HepG2 (cell line): ENCODE measurements around the gene PTPN3. TPM values are rescaled to one million over a fixed set of nuclear protein-coding genes. Genes with fewer than 3 reads are reported as not detected.

Source experiments
- CBX2 ChIP-seq, 2 experiments: fragments of 200-600 bp in 1 of 2; sonication (generic); formaldehyde crosslinking in 1 of 2; IDR thresholded peaks; 2 replicates each; pipeline versions ENCODE4 v1.7.0 to v1.8.1; 2018 to 2022; ENCODE audit warnings: low read depth in 2 of 2, low read length in 1 of 2, mild to moderate bottlenecking in 1 of 2, missing genetic modification reagents in 1 of 2
- ISX ChIP-seq: sonication (generic); formaldehyde crosslinking; conservative IDR thresholded peaks from 2 replicates; pipeline ENCODE4 v1.5.0; 2020; ENCODE audit warnings: missing genetic modification reagents
- NFKBIZ ChIP-seq: IDR thresholded peaks from 2 replicates; pipeline ENCODE4 v1.6.1; 2018; ENCODE audit warnings: missing genetic modification reagents, missing compliant biosample characterization
- U2AF1 ChIP-seq: fragments of 200-400 bp; formaldehyde crosslinking; optimal IDR thresholded peaks from 2 replicates; pipeline ENCODE3; 2017; ENCODE audit warnings: mild to moderate bottlenecking, low read depth, low read length
- ZBTB21 ChIP-seq: sonication (generic); formaldehyde crosslinking; IDR thresholded peaks from 2 replicates; pipeline ENCODE4 v1.4.0; 2020; ENCODE audit warnings: missing genetic modification reagents
- ZNF101 ChIP-seq: sonication (generic); formaldehyde crosslinking; IDR thresholded peaks from 2 replicates; pipeline ENCODE4 v1.4.0; 2020; ENCODE audit warnings: mild to moderate bottlenecking, low read depth, missing genetic modification reagents, borderline replicate concordance
- ZNF160 ChIP-seq: sonication (generic); formaldehyde crosslinking; IDR thresholded peaks from 2 replicates; pipeline ENCODE4 v1.8.0; 2022; ENCODE audit warnings: mild to moderate bottlenecking, inconsistent platforms, missing genetic modification reagents
- ZNF451 ChIP-seq: sonication (generic); formaldehyde crosslinking; IDR thresholded peaks from 2 replicates; pipeline ENCODE4 v1.5.0; 2020; ENCODE audit warnings: mild to moderate bottlenecking, missing genetic modification reagents
- ZNF724P ChIP-seq: sonication (generic); formaldehyde crosslinking; IDR thresholded peaks from 2 replicates; pipeline ENCODE4 v1.8.0; 2022; ENCODE audit warnings: missing genetic modification reagents, borderline replicate concordance
- polyA plus RNA-seq, 8 experiments: library from polyadenylated mRNA; depleted of rRNA in 3 of 8; stranded (reverse) in 7 of 8; unstranded in 1 of 8; fragments of >200 nt; fragmentation: Illumina TruSeq in 4 of 8; extraction: Trizol in 4 of 8; gene quantifications; 2 replicates each; pipeline versions ENCODE4 v1.2.1 to v1.2.3, GENCODE V29; 2011 to 2016; ENCODE audit warnings: low read depth in 4 of 8, missing spikeins in 1 of 8, mixed read lengths in 1 of 8; ENCODE audit not compliant: insufficient read depth in 1 of 8
- total RNA-seq, 5 experiments: library from RNA; depleted of rRNA; stranded (reverse); fragments of >200 nt; fragmentation: Illumina TruSeq; extraction: Trizol; gene quantifications; 2 replicates each; pipeline ENCODE4 v1.2.3, GENCODE V29; 2016; ENCODE audit warnings: low read depth in 1 of 5
- TF ChIP-seq, protein P1 (sequence below): IDR thresholded peaks from 2 replicates; pipeline ENCODE4 v1.6.1; 2016; ENCODE audit warnings: control low read depth
- TF ChIP-seq, protein P2 (sequence below): sonication (generic); formaldehyde crosslinking; IDR thresholded peaks from 2 replicates; pipeline ENCODE4 v1.5.0; 2020; ENCODE audit warnings: mild to moderate bottlenecking, missing genetic modification reagents
- TF ChIP-seq, protein P3 (sequence below): sonication (generic); formaldehyde crosslinking; IDR thresholded peaks from 2 replicates; pipeline ENCODE4 v1.8.0; 2022; ENCODE audit warnings: low read depth, missing genetic modification reagents
- TF ChIP-seq, protein P4 (sequence below): sonication (generic); formaldehyde crosslinking; IDR thresholded peaks from 2 replicates; pipeline ENCODE4 v1.8.1; 2023; ENCODE audit warnings: missing genetic modification reagents, inconsistent platforms, borderline replicate concordance
- TF ChIP-seq, protein P5 (sequence below): sonication (generic); formaldehyde crosslinking; IDR thresholded peaks from 2 replicates; pipeline ENCODE4 v1.4.0; 2020; ENCODE audit warnings: mild to moderate bottlenecking, missing genetic modification reagents

PTPN3 gene
- total and polyA plus RNA-seq, 2 of the 13 experiments (the other 11 are each of a cell fraction or from before 2014, with no cell fraction given) = 5.6 to 20.5 TPM

DNA sequence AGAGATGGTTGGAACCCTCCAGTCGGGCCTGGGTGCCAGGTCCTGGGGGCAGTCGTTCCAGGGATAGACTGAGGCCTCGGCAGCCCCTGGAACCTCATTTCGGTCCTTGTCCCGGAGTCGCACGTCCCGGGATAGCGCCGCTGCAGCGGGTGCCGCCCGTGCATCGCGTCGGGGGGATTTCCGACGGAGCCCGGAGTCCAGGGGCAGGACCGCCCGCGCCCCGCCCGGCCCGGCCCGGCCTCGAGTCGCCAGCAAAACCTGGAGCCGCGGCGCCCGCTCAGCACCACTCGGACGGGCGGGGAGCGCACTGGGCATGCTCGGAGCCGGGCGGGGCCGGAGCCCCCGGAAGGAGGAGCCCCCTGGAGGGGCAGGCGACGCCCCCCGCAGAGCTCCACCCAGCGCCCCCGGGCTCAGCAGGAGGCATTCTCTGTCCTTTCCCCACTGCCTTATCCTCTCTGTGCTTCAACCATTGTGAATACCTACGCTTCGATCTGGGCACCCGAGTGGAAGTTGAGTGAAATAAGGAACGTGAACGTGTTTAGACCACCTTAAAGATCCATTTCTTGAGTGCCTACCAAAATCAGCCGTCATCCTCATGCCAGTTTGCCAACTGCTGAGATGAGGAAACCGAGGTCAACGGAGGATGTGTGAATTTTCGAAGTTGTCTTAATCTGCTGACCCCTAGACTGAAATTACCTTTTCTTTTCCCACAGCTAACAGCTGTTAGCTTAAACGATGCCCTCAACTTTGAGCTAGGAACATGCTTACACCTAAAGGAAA, 1.7 kb upstream of the PTPN3 start (continued):
- TF ChIP-seq, protein P1, sequence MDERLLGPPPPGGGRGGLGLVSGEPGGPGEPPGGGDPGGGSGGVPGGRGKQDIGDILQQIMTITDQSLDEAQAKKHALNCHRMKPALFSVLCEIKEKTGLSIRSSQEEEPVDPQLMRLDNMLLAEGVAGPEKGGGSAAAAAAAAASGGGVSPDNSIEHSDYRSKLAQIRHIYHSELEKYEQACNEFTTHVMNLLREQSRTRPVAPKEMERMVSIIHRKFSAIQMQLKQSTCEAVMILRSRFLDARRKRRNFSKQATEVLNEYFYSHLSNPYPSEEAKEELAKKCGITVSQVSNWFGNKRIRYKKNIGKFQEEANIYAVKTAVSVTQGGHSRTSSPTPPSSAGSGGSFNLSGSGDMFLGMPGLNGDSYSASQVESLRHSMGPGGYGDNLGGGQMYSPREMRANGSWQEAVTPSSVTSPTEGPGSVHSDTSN (CRISPR knock-in tag) = no peak
- no peak for TF ChIP-seq NFKBIZ
- no peak for TF ChIP-seq ZNF101 (CRISPR knock-in tag)
- TF ChIP-seq, protein P2, sequence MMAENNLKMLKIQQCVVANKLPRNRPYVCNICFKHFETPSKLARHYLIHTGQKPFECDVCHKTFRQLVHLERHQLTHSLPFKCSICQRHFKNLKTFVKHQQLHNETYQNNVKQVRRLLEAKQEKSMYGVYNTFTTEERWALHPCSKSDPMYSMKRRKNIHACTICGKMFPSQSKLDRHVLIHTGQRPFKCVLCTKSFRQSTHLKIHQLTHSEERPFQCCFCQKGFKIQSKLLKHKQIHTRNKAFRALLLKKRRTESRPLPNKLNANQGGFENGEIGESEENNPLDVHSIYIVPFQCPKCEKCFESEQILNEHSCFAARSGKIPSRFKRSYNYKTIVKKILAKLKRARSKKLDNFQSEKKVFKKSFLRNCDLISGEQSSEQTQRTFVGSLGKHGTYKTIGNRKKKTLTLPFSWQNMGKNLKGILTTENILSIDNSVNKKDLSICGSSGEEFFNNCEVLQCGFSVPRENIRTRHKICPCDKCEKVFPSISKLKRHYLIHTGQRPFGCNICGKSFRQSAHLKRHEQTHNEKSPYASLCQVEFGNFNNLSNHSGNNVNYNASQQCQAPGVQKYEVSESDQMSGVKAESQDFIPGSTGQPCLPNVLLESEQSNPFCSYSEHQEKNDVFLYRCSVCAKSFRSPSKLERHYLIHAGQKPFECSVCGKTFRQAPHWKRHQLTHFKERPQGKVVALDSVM (CRISPR knock-in tag) = no peak
- no peak for TF ChIP-seq ZNF160 (CRISPR knock-in tag)
- TF ChIP-seq CBX2 (IDR thresholded peaks at IDR 0.05; ENCODE audit: low read depth, low read length) = no peak
- no peak for TF ChIP-seq CBX2 (CRISPR knock-in tag; IDR thresholded peaks at IDR 0.05; ENCODE audit: low read depth)
- no peak for TF ChIP-seq ZBTB21 (CRISPR knock-in tag)
- TF ChIP-seq, protein P3, sequence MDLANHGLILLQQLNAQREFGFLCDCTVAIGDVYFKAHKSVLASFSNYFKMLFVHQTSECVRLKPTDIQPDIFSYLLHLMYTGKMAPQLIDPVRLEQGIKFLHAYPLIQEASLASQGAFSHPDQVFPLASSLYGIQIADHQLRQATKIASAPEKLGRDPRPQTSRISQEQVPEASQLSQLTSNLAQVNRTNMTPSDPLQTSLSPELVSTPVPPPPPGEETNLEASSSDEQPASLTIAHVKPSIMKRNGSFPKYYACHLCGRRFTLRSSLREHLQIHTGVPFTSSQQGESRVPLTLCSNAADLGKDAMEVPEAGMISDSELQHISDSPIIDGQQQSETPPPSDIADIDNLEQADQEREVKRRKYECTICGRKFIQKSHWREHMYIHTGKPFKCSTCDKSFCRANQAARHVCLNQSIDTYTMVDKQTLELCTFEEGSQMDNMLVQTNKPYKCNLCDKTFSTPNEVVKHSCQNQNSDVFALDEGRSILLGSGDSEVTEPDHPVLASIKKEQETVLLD = 0 out of 2 replicates have a peak, but pooled peaks have one; percentile 25
- no peak for TF ChIP-seq ISX (CRISPR knock-in tag)
- TF ChIP-seq ZNF724P = no peak
- no peak for TF ChIP-seq U2AF1
- no peak for TF ChIP-seq ZNF451 (CRISPR knock-in tag)
- TF ChIP-seq, protein P4, sequence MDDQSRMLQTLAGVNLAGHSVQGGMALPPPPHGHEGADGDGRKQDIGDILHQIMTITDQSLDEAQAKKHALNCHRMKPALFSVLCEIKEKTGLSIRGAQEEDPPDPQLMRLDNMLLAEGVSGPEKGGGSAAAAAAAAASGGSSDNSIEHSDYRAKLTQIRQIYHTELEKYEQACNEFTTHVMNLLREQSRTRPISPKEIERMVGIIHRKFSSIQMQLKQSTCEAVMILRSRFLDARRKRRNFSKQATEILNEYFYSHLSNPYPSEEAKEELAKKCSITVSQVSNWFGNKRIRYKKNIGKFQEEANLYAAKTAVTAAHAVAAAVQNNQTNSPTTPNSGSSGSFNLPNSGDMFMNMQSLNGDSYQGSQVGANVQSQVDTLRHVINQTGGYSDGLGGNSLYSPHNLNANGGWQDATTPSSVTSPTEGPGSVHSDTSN (CRISPR knock-in tag) = no peak
- TF ChIP-seq, protein P5, sequence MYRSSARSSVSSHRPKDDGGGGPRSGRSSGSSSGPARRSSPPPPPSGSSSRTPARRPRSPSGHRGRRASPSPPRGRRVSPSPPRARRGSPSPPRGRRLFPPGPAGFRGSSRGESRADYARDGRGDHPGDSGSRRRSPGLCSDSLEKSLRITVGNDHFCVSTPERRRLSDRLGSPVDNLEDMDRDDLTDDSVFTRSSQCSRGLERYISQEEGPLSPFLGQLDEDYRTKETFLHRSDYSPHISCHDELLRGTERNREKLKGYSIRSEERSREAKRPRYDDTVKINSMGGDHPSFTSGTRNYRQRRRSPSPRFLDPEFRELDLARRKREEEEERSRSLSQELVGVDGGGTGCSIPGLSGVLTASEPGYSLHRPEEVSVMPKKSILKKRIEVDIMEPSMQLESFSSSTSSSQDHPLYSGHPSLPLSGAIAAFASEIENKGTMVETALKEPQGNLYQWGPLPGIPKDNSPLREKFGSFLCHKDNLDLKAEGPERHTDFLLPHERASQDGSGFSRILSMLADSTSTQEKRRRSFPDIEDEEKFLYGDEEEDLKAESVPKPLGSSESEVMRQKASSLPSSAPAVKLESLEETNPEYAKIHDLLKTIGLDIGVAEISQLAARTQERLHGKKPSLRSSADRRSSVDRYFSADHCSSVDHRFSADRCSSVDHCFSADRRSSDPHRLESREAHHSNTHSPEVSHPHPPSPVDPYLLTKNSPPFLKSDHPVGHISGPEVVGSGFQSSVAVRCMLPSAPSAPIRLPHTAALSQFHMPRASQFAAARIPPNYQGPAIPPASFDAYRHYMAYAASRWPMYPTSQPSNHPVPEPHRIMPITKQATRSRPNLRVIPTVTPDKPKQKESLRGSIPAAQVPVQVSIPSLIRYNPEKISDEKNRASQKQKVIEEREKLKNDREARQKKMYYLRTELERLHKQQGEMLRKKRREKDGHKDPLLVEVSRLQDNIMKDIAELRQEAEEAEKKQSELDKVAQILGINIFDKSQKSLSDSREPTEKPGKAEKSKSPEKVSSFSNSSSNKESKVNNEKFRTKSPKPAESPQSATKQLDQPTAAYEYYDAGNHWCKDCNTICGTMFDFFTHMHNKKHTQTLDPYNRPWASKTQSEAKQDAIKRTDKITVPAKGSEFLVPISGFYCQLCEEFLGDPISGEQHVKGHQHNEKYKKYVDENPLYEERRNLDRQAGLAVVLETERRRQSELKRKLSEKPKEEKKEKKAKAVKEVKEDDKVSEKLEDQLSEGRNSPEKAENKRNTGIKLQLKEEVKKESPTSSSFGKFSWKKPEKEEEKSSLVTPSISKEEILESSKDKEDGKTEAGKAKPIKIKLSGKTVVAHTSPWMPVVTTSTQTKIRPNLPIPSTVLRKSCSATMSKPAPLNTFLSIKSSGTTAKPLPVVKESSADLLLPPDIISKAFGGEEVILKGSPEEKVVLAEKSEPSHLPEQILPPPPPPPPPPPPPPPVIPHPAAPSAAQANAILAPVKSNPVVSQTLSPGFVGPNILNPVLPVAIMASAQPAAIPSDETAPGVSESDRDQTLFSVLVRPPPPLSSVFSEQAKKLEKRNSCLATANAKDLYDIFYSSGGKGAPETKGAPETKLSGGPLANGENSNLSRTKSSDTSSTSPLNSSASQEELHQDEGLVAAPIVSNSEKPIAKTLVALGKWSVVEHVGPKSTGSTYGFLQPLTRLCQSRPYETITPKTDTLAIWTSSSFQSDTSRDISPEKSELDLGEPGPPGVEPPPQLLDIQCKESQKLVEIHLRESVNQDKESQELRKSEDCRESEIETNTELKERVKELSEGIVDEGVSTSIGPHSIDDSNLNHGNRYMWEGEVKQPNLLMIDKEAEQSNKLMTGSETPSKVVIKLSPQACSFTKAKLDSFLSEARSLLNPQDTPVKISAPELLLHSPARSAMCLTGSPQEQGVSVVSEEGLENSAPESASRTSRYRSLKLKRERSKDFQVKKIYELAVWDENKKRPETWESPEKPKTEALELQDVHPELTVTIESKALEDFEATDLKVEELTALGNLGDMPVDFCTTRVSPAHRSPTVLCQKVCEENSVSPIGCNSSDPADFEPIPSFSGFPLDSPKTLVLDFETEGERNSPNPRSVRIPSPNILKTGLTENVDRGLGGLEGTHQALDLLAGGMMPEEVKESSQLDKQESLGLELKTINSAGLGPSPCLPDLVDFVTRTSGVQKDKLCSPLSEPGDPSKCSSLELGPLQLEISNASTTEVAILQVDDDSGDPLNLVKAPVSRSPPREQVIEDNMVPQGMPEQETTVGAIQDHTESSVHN (CRISPR knock-in tag) = no peak
